GM21367 (cell line): ENCODE data around the gene CAVIN1.
"Not testable (repeated sequence)": the region's sequence is repeated elsewhere in the genome, so short reads cannot be mapped to it uniquely, and the experiment has no call there.

Experiments
- ATAC-seq: cut with Tn5 transposase; IDR thresholded peaks from one replicate; pipeline ENCODE4 v1.9.1; 2021; ENCODE audit not compliant: unreplicated experiment

The CAVIN1 gene

GRCh38 chr17:42436391-42436790 lies 13.3 kb upstream of the CAVIN1 start:
- ATAC-seq: no peak

- ATAC-seq: no peak
Measured at GRCh38 chr17:42431758-42432161, 8.7 kb upstream of the CAVIN1 start.

GRCh38 chr17:42429726-42430447 lies 6.8 kb upstream of the CAVIN1 start:
- no peak for ATAC-seq

- ATAC-seq: no peak
Measured at GRCh38 chr17:42428141-42428944, 5.3 kb upstream of the CAVIN1 start.

GRCh38 chr17:42424991-42425610 lies 2.0 kb upstream of the CAVIN1 start:
- no peak for ATAC-seq

- ATAC-seq: no peak
Measured at GRCh38 chr17:42423766-42424165, 710 bp upstream of the CAVIN1 start.

GRCh38 chr17:42422412-42422957 lies 571 bp downstream of the CAVIN1 start:
- ATAC-seq: no peak

GRCh38 chr17:42421507-42422338 lies 1.3 kb downstream of the CAVIN1 start:
- no peak for ATAC-seq

GRCh38 chr17:42421136-42421506 lies 1.9 kb downstream of the CAVIN1 start:
- ATAC-seq: no peak

- not testable (repeated sequence) for ATAC-seq
Measured at GRCh38 chr17:42417981-42418380, 5.1 kb downstream of the CAVIN1 start.

GRCh38 chr17:42414704-42415409 lies 8.2 kb downstream of the CAVIN1 start:
- ATAC-seq: no peak

GRCh38 chr17:42413464-42414040 lies 9.5 kb downstream of the CAVIN1 start:
- ATAC-seq: no peak

- no peak for ATAC-seq
Measured at GRCh38 chr17:42411905-42412679, 11.0 kb downstream of the CAVIN1 start.

- no peak for ATAC-seq
Measured at GRCh38 chr17:42411361-42411760, 11.7 kb downstream of the CAVIN1 start.

GRCh38 chr17:42410319-42410685 lies 12.8 kb downstream of the CAVIN1 start:
- ATAC-seq: no peak

GRCh38 chr17:42409523-42410318 lies 13.3 kb downstream of the CAVIN1 start:
- no peak for ATAC-seq

- ATAC-seq: no peak
Measured at GRCh38 chr17:42408061-42408460, 15.0 kb downstream of the CAVIN1 start.

- ATAC-seq: no peak
Measured at GRCh38 chr17:42407289-42407836, 15.7 kb downstream of the CAVIN1 start.
